Measurements from ENCODE around the gene PKM. TPM values are rescaled to one million over a fixed set of nuclear protein-coding genes. Genes with fewer than 3 reads are reported as not detected.
A peak's percentile ranks its signal among the peaks of the same experiment; 100 is the strongest.

PKM gene
- total RNA-seq, 4 donors from 2014 or later: 343 to 646 (median 543) TPM

DNA sequence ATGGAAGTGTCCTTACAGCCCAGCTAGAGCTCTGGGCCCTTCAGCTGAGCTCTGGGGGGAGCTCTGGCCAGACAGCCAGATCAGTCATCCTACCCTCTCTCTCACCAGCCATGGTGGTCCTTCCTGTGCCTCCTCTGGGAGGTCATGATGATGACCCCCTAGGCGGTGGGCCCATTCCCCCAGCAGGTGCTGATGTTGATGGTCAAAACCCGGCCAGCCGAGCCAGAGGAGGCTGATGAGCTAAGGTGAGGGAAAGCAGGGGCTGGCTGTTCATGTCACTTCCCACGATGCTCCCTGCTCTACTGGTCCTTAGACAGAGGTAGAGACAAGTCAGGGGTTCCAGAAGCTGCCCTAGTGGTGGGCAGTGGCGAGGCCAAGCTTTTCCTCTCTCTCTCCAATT is 68.4 kb downstream of the PKM start:
- Histone ChIP-seq H3K36me3 (no peaks in the 10 kb centered on the region), H3K4me3 (no peak overlapping the region), H3K4me1 (peaks cover 0 to 12% (median 0%) of the 10 kb centered on the region in 3 donors), H3K27me3 (peaks cover 5% of the 10 kb centered on the region), H3K27ac (no peak overlapping the region), H3K9me3 (no peaks in the 10 kb centered on the region)
- no peak for ATAC-seq
- WGBS, 2 donors (ENCODE audit: low coverage in 1 of 2): 93 to 100% methylated on average over 1 to 2 of the region's 5 CpGs
- TF ChIP-seq EP300 (IDR thresholded peaks at IDR 0.05) (no peak), POLR2AphosphoS5 (IDR thresholded peaks at IDR 0.05) (no peak), POLR2A (IDR thresholded peaks at IDR 0.05) (no peak)
- TF ChIP-seq, protein P1, sequence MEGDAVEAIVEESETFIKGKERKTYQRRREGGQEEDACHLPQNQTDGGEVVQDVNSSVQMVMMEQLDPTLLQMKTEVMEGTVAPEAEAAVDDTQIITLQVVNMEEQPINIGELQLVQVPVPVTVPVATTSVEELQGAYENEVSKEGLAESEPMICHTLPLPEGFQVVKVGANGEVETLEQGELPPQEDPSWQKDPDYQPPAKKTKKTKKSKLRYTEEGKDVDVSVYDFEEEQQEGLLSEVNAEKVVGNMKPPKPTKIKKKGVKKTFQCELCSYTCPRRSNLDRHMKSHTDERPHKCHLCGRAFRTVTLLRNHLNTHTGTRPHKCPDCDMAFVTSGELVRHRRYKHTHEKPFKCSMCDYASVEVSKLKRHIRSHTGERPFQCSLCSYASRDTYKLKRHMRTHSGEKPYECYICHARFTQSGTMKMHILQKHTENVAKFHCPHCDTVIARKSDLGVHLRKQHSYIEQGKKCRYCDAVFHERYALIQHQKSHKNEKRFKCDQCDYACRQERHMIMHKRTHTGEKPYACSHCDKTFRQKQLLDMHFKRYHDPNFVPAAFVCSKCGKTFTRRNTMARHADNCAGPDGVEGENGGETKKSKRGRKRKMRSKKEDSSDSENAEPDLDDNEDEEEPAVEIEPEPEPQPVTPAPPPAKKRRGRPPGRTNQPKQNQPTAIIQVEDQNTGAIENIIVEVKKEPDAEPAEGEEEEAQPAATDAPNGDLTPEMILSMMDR (IDR thresholded peaks at IDR 0.05): no peak

DNA sequence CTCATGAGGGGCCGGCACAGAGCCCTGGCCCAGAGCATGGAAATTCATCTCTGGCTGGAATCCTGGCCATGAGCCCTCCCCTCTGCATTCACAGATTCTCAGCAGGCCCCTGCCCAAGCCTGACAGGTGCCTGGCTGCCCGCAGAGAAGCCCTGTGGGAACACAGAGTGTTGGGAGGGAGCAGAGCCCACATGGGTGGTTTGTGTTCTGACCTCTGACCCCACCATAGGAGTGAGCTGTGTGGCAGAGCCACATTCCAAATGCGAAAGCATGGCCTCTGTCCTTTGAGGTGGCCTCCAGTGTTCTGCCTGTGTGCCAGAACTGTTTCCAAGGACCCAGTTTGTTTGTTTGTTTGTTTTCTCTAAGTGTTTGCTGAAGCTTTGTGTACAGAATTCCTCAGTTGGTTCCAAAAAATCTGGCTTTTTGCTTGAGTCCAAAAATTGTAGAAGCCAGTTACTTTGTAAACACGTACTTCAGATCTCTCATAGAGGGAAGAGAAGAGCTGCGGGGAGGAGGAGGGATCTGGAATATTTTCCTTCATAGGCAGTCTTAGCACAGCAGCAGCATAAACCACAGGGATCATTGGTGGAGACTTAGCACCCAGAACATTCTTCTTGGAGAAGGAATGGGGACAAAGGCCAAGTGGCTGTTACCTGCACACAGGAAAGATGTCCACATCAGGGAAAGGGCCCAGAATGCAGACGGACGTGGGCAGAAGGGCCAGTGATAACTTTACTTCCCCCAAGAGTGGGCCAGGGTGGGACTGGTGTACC is 69.4 kb downstream of the PKM start:
- TF ChIP-seq EP300 (IDR thresholded peaks at IDR 0.05): no peak
- TF ChIP-seq, protein P1 (IDR thresholded peaks at IDR 0.05): no peak
- no peak for TF ChIP-seq POLR2AphosphoS5 (IDR thresholded peaks at IDR 0.05)
- TF ChIP-seq POLR2A (IDR thresholded peaks at IDR 0.05): no peak
- no peaks in the 10 kb centered on the region for H3K36me3 ChIP-seq
- H3K4me3 ChIP-seq: no peak overlapping the region
- H3K27me3 ChIP-seq: no peaks in the 10 kb centered on the region
- H3K4me1 ChIP-seq: peaks cover 0 to 13% (median 0%) of the 10 kb centered on the region in 3 donors
- ATAC-seq: no peak
- no peaks in the 10 kb centered on the region for H3K9me3 ChIP-seq
- no peak overlapping the region for H3K27ac ChIP-seq
- WGBS, 2 donors (ENCODE audit: low coverage in 1 of 2): 61 to 72% methylated on average over 3 to 4 of the region's 7 CpGs

DNA sequence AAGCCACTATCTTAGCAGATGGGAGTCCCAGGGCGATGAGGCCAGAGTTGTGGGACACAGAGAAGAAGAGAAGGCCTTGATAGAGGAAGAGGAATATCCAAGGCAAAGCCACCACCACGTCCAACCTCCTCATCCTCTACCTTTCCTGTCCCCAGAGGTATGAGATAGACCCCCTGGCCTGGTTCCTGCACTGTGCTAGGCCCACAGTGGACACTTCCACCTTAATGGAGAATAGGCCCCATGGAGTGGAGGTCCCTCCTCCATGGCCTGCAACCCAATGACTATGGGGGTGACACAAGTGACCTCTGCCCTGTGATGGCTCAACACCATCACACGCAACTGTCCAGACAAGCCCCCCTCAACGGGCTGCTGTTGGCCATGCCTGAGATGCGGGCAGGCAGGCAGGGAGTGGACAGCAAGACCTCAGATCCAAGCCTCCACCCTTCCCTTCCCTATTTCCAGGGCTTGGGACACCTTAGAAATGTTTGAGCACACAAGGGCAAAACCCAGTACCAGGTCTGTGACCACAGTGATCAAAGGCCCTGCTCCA is 70.2 kb downstream of the PKM start:
- no peak for ATAC-seq
- H3K36me3 ChIP-seq: no peaks in the 10 kb centered on the region

DNA sequence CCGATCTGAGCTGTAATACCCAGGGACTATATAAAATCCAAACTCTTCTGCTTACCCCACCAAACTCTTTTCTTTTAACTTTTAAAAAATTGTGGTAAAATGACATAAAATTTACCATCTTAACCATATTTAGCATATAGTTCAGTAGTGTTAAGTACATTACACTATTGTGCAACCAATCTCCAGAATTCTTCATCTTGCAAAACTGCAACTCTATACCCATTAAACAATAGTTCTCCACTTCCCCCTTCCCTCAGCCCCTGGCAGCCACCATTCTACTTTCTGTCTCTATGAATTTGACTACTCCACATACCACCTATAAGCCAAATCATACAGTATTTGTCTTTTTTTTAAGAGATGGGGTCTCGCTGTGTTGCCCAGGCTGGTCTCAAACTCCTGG is 74.1 kb downstream of the PKM start:
- Histone ChIP-seq H3K4me3 (no peak overlapping the region), H3K4me1 (peaks cover 0 to 53% (median 6%) of the 10 kb centered on the region in 3 donors), H3K27me3 (no peaks in the 10 kb centered on the region), H3K36me3 (no peaks in the 10 kb centered on the region), H3K27ac (peak overlapping the region in 2 of 4 donors; percentile 89 to 92), H3K9me3 (no peaks in the 10 kb centered on the region)
- TF ChIP-seq EP300 (IDR thresholded peaks at IDR 0.05) (no peak), POLR2AphosphoS5 (IDR thresholded peaks at IDR 0.05) (no peak), POLR2A (IDR thresholded peaks at IDR 0.05) (no peak)
- TF ChIP-seq, protein P1 (IDR thresholded peaks at IDR 0.05): no peak
- no peak for ATAC-seq
- 79 to 87% methylated on average over 2 of the region's 2 CpGs for WGBS, 2 donors (ENCODE audit: low coverage in 1 of 2)

More for the DNA sequence above, 70.2 kb downstream of the PKM start:
- Histone ChIP-seq H3K4me3 (no peak overlapping the region), H3K4me1 (peaks cover 0 to 20% (median 0%) of the 10 kb centered on the region in 3 donors), H3K27ac (no peak overlapping the region), H3K9me3 (no peaks in the 10 kb centered on the region), H3K27me3 (no peaks in the 10 kb centered on the region)
- WGBS, 2 donors (ENCODE audit: low coverage in 1 of 2): 80% methylated on average over 1 of the region's 5 CpGs; no CpG with 5 or more reads in 1 of the 2 donors
- TF ChIP-seq POLR2AphosphoS5 (IDR thresholded peaks at IDR 0.05) (no peak), POLR2A (IDR thresholded peaks at IDR 0.05) (no peak), EP300 (IDR thresholded peaks at IDR 0.05) (no peak)
- TF ChIP-seq, protein P1 (IDR thresholded peaks at IDR 0.05): no peak

Measured in gastroesophageal sphincter (tissue), 4 donors.